Stimulated activated memory B cell treated with anti-CD40 and anti-IgM and Interleukin-4, amounts not matched to agents 10 μg/mL and 1 μg/mL and 100 μg/mL, for 72 hours (primary cell): Measurements from ENCODE around the gene RPRD2.
"Not testable (repeated sequence)": the region's sequence is repeated elsewhere in the genome, so short reads cannot be mapped to it uniquely, and the experiment has no call there.

Source experiments
- ATAC-seq: fragments of 150-1000 bp; cut with Tn5 transposase; 2 replicates; pipeline ENCODE4 v1.10.0; 2021
- H3K27ac Mint-ChIP-seq: one replicate; pipeline ENCODE4 v1.8.0; 2022; ENCODE audit warnings: mild to moderate bottlenecking, mixed read lengths
- H3K27me3 Mint-ChIP-seq: one replicate; pipeline ENCODE4 v1.8.0; 2022; ENCODE audit warnings: mixed read lengths
- H3K36me3 Mint-ChIP-seq: one replicate; pipeline ENCODE4 v1.8.0; 2022; ENCODE audit warnings: mixed read lengths
- H3K4me1 Mint-ChIP-seq: one replicate; pipeline ENCODE4 v1.8.0; 2022; ENCODE audit warnings: mixed read lengths
- H3K4me3 Mint-ChIP-seq: one replicate; pipeline ENCODE4 v1.8.0; 2022; ENCODE audit warnings: mild to moderate bottlenecking, moderate library complexity, mixed read lengths
- H3K9me3 Mint-ChIP-seq: one replicate; pipeline ENCODE4 v1.8.0; 2022; ENCODE audit warnings: mixed read lengths

RPRD2 gene

DNA sequence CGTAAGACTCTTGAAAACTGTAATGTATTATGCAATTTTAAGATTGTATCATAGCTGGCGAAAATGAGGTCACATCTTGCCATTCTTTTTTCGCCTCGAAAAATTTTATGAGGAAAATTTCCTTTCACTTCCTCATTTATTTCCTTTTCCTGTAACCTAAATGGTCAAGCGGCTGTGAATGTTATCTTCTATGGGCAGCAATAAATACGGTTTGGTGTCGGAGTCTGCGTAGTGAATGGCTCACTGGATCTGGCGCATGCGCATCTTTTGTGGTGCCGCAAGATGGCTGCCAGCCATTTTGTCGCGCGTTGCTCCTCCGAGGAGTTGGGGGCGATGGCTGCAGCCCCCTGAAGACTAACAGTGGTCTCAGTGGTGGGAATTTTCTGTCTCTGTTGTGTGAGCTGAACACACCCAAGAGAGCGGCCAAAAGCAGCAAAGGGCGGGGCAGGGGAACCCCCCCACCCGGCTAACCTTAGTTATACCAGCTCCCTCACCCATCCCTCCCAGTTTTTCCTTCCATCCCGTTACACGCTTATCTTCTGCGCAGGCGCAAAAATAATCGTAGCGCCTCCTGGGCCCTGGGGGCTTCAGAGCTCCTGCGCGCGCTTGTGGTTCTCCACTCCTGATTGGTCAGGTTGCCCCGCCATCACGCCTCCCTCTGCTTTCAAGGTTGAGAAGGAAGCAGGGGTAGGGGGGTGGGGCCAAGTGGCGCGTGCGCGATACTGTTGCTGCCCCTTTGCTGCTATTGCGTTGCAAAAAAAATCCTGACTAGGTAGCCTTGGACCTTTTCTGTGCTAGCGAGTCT lies at the start of gene RPRD2:
TSS of gene RPRD2 (plus strand) at position 722 of the 805 bp plus-strand sequence. CDS start 568 bp downstream, outside the sequence.
- no peaks in the 10 kb centered on the region for H3K27me3 Mint-ChIP-seq
- ATAC-seq = peak; percentile 98

GRCh38 chr1:150314691-150315090 lies 49.3 kb upstream of the RPRD2 start:
- H3K27ac Mint-ChIP-seq = peak overlapping the region; percentile 14
- not testable (repeated sequence) for H3K4me1 Mint-ChIP-seq, H3K36me3 Mint-ChIP-seq, H3K9me3 Mint-ChIP-seq, H3K27me3 Mint-ChIP-seq, H3K4me3 Mint-ChIP-seq, ATAC-seq

More for the DNA sequence above, at the start of gene RPRD2:
- no peaks in the 10 kb centered on the region for H3K9me3 Mint-ChIP-seq
- peak within 1 kb of the TSS; percentile 97 for H3K4me3 Mint-ChIP-seq
- H3K27ac Mint-ChIP-seq = peak within 1 kb of the TSS; percentile 99
- H3K36me3 Mint-ChIP-seq = peaks cover 12% of the 10 kb centered on the region
- peaks cover 29% of the 10 kb centered on the region for H3K4me1 Mint-ChIP-seq

DNA sequence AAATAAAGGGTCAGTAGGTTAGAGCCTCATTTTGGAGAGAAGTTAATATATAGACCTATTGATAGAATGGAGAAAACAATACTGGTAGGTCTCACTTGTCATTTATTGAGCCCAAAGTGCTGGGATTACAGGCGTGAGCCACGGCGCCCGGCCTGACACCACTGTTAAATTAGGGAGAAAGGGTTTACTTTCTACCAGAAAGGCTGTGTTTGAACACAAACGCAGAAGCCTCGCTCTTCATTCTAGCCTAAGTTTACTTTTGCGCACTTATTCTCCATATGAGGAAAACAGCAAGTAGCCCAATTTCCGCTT lies 43.3 kb upstream of the RPRD2 start:
- Mint-ChIP-seq H3K4me1 (peaks cover 12% of the 10 kb centered on the region), H3K27me3 (no peaks in the 10 kb centered on the region), H3K27ac (peak overlapping the region; percentile 96), H3K4me3 (peak overlapping the region; percentile 96), H3K36me3 (peaks cover 14% of the 10 kb centered on the region), H3K9me3 (no peaks in the 10 kb centered on the region)
- no peak for ATAC-seq

- Mint-ChIP-seq H3K4me1 (peaks cover 12% of the 10 kb centered on the region), H3K4me3 (peak overlapping the region; percentile 96), H3K27me3 (no peaks in the 10 kb centered on the region), H3K9me3 (no peaks in the 10 kb centered on the region), H3K27ac (peak overlapping the region; percentile 96), H3K36me3 (peaks cover 24% of the 10 kb centered on the region)
- no peak for ATAC-seq
Observed at GRCh38 chr1:150321826-150322166, 42.2 kb upstream of the RPRD2 start.

GRCh38 chr1:150322310-150322709 lies 41.6 kb upstream of the RPRD2 start:
- peaks cover 27% of the 10 kb centered on the region for H3K36me3 Mint-ChIP-seq
- H3K27ac Mint-ChIP-seq = peak overlapping the region; percentile 96
- H3K27me3 Mint-ChIP-seq = no peaks in the 10 kb centered on the region
- no peak for ATAC-seq
- H3K9me3 Mint-ChIP-seq = no peaks in the 10 kb centered on the region
- H3K4me1 Mint-ChIP-seq = peaks cover 13% of the 10 kb centered on the region
- H3K4me3 Mint-ChIP-seq = peak overlapping the region; percentile 96

- Mint-ChIP-seq H3K36me3 (peaks cover 52% of the 10 kb centered on the region), H3K27me3 (no peaks in the 10 kb centered on the region), H3K4me3 (no peak overlapping the region), H3K9me3 (no peaks in the 10 kb centered on the region), H3K27ac (no peak overlapping the region), H3K4me1 (peaks cover 8% of the 10 kb centered on the region)
- ATAC-seq = no peak
Observed at GRCh38 chr1:150332651-150333290, 31.2 kb upstream of the RPRD2 start.

GRCh38 chr1:150346316-150346715 lies 17.6 kb upstream of the RPRD2 start:
- H3K27me3 Mint-ChIP-seq = no peaks in the 10 kb centered on the region
- peaks cover 56% of the 10 kb centered on the region for H3K36me3 Mint-ChIP-seq
- H3K4me3 Mint-ChIP-seq = no peak overlapping the region
- H3K27ac Mint-ChIP-seq = no peak overlapping the region
- no peaks in the 10 kb centered on the region for H3K4me1 Mint-ChIP-seq
- ATAC-seq = no peak
- no peaks in the 10 kb centered on the region for H3K9me3 Mint-ChIP-seq

GRCh38 chr1:150352866-150353265 lies 11.1 kb upstream of the RPRD2 start:
- Mint-ChIP-seq H3K27ac (no peak overlapping the region), H3K27me3 (no peaks in the 10 kb centered on the region), H3K4me3 (no peak overlapping the region), H3K4me1 (no peaks in the 10 kb centered on the region), H3K9me3 (no peaks in the 10 kb centered on the region), H3K36me3 (peaks cover 45% of the 10 kb centered on the region)
- no peak for ATAC-seq

DNA sequence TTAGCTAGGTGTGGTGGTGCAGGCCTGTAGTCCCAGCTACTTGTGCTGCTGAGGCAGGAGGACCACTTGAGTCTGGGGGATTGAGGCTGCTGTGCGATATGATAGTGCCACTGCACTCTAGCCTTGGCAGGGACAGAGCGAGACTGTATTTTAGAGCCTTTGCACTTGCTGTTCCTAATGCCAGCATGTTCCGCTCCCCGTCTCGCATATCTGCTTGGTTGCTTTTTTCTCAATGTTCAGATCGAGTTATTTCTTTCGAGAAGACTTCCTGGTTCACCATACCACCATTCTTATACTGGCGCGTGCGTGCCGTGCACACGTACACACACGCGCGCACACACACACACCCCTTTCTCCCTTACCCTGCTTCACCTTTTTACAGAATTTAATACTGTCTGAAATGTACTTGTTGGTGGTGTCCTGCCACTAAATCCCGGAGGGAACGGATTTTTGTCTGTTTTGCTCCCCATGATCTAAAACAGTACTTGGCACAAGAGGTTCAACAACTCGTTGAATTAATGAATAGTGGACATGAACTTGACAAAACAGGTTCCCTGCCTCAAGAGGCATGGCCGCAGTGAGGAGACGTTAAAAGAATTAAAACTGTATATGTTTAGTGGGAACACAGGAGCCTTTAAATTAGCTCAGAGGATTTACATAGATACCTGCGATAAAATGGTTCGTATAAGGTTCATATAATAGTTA lies 1.1 kb upstream of the RPRD2 start:
- Mint-ChIP-seq H3K36me3 (peaks cover 15% of the 10 kb centered on the region), H3K27me3 (no peaks in the 10 kb centered on the region), H3K4me3 (peak overlapping the region; percentile 97), H3K9me3 (no peaks in the 10 kb centered on the region), H3K4me1 (peaks cover 27% of the 10 kb centered on the region), H3K27ac (peak overlapping the region; percentile 99)
- ATAC-seq = no peak

- Mint-ChIP-seq H3K36me3 (peaks cover 12% of the 10 kb centered on the region), H3K4me3 (peak overlapping the region; percentile 97), H3K27me3 (no peaks in the 10 kb centered on the region), H3K4me1 (peaks cover 29% of the 10 kb centered on the region), H3K27ac (peak overlapping the region; percentile 99), H3K9me3 (no peaks in the 10 kb centered on the region)
- peak; percentile 65 for ATAC-seq
Observed at GRCh38 chr1:150364231-150365003, 470 bp downstream of the RPRD2 start.

GRCh38 chr1:150365941-150366340 lies 2.0 kb downstream of the RPRD2 start:
- no peak for ATAC-seq
- H3K4me1 Mint-ChIP-seq = peaks cover 31% of the 10 kb centered on the region
- no peaks in the 10 kb centered on the region for H3K27me3 Mint-ChIP-seq
- peak overlapping the region; percentile 97 for H3K4me3 Mint-ChIP-seq
- no peaks in the 10 kb centered on the region for H3K9me3 Mint-ChIP-seq
- H3K36me3 Mint-ChIP-seq = peaks cover 16% of the 10 kb centered on the region
- H3K27ac Mint-ChIP-seq = peak overlapping the region; percentile 99

GRCh38 chr1:150366416-150367296 lies 2.7 kb downstream of the RPRD2 start:
- peaks cover 33% of the 10 kb centered on the region for H3K4me1 Mint-ChIP-seq

DNA sequence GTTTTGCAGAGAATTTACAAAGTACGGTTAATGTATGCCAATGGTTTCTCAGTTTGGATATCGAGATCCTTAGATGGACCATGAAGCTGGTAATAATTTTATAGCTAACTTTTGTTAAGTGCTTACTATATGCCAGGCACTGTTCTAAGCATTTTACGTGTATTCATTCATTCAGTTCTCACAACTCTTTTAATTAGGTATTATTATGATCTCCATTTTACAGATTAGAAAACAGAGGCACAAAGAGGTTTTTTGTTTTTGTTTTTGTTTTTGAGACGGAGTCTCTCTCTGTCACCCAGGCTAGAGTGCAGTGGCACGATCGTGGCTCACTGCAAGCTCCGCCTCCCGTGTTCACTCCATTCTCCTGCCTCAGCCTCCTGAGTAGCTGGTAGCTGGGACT lies 7.2 kb downstream of the RPRD2 start:
- Mint-ChIP-seq H3K4me3 (no peak overlapping the region), H3K4me1 (peaks cover 60% of the 10 kb centered on the region), H3K36me3 (peaks cover 12% of the 10 kb centered on the region), H3K27ac (no peak overlapping the region), H3K9me3 (no peaks in the 10 kb centered on the region), H3K27me3 (no peaks in the 10 kb centered on the region)
- no peak for ATAC-seq

More at GRCh38 chr1:150366416-150367296, 2.7 kb downstream of the RPRD2 start:
- peak overlapping the region; percentile 97 for H3K4me3 Mint-ChIP-seq
- H3K27me3 Mint-ChIP-seq = no peaks in the 10 kb centered on the region
- H3K9me3 Mint-ChIP-seq = no peaks in the 10 kb centered on the region
- no peak for ATAC-seq
- H3K27ac Mint-ChIP-seq = peak overlapping the region; percentile 99
- H3K36me3 Mint-ChIP-seq = peaks cover 18% of the 10 kb centered on the region

- Mint-ChIP-seq H3K4me1 (peaks cover 64% of the 10 kb centered on the region), H3K4me3 (no peak overlapping the region), H3K9me3 (no peaks in the 10 kb centered on the region), H3K27ac (peak overlapping the region; percentile 2), H3K27me3 (no peaks in the 10 kb centered on the region), H3K36me3 (peaks cover 12% of the 10 kb centered on the region)
- no peak for ATAC-seq
Observed at GRCh38 chr1:150372580-150372979, 8.6 kb downstream of the RPRD2 start.
